HG03571 (cell line): Measurements from ENCODE around the gene FGGY.

Source experiments
- ATAC-seq: cut with Tn5 transposase; IDR thresholded peaks from one replicate; pipeline ENCODE4 v1.9.1; 2021; ENCODE audit not compliant: unreplicated experiment

Gene FGGY

DNA sequence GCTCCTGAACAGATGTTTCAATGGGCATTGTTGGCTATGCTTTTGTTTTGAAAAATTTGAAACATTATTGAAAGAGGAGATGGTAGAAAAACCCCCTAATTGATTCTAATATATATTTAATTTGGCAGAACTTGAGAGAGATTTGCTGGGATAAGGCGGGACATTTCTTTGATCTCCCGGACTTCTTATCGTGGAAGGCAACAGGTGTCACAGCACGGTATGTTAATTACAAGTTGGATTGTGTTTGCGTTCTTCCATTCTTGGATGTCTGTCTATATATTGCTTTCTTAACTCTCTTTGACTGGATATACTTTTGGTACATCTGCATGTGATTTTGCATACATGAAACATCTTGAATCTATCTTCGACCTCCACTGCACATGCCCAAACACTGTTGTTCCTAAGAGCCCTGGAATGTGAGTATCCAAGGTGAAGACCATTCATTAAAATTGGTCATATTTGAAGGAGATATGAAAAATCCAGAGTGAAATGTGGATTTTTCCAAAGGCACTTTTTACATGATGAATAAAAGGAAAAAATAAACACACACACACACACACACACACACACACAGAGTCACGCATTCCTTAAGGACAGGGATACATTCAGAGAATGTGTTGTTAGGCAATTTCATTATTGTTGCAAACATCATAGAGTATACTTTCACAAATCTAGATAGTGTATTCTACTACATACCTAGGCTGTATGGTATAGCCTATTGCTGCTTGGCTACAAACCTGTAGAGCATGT, 81.9 kb downstream of the FGGY start:
- no peak for ATAC-seq

DNA sequence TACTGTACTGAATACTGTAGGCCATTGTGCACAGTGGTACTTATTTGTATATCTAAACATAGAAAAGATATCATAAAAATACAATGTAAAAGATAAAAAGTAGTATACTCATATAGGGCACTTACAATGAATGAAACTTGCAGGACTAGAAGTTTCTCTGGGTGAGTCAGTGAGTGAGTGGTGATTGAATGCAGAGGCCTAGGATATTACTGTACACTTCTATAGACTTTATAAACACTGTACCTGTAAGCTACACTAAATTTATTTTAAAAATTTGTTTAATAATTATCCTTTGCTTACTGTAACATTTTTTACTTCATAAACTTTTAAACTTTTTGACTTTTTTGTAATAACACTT, 82.5 kb downstream of the FGGY start:
- ATAC-seq = no peak

GRCh38 chr1:59383963-59384362, 87.1 kb downstream of the FGGY start:
- ATAC-seq = no peak

DNA sequence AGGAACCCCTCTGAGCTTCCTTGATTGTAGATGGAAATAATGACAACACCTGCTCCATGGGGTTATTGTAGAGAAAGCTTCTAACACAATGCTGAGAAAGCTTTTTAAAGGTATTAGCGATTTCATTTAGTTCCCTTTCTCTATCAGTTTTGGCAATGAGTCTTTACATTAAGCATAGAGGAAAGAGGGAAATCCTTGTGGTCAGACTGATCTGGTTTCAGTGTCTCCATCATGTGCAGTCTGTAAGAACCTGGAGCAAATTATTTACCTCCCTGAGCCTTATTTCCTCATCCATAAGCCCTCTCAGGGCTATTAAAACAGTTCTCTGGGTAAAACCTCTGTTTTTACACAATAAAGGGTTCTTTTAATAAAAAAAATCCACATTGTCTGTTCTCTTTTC, 87.5 kb downstream of the FGGY start:
- no peak for ATAC-seq

- no peak for ATAC-seq
Measured at GRCh38 chr1:59388191-59388590, 91.3 kb downstream of the FGGY start.

GRCh38 chr1:59389847-59390246, 93.0 kb downstream of the FGGY start:
- no peak for ATAC-seq

- no peak for ATAC-seq
Measured at GRCh38 chr1:59390307-59390706, 93.4 kb downstream of the FGGY start.

DNA sequence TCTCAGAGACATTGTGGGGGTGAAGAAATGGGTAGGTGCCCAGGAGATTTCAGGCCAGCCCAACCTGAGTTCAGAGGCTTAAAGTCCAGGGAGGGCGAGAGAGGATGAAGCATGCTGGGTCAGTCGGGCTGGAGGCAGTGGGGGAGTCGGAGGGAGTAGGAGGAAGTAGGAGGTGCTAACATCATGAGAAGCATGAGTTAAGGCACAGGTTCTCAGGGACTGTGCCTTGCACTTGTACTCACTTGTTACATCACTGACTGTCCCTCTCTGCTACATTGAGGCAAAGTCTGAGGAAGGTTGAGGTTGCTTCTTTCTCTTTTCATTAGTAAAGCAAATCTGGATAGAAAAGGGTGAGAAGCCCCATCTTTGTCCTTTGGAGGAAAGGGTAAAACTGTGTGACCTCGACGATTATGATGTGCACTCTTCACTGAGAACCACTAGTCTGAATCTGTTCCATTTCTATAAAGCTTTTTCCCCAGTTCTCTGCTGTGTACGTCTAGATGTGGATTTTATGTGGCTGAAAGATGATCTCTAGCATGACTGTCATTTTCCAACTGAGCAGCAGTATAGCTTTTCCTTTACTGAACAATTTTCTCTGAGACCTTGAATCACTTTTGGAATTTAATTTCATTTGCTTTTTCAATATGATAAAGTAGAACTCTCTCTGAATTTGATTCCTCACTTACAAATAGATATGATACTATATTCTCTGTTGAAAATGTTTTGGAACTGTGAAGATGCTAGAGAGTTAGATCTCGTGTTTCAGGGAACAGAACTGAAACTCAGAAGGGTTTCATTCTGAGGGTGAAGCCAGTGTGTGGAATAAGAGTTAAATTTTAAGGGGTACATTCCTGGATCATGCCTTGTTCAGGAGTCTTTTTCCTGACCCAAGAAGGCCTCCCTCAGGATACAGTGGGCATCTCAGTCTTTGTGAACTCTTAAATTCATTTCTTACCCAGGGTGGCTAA, 94.6 kb downstream of the FGGY start:
- no peak for ATAC-seq

DNA sequence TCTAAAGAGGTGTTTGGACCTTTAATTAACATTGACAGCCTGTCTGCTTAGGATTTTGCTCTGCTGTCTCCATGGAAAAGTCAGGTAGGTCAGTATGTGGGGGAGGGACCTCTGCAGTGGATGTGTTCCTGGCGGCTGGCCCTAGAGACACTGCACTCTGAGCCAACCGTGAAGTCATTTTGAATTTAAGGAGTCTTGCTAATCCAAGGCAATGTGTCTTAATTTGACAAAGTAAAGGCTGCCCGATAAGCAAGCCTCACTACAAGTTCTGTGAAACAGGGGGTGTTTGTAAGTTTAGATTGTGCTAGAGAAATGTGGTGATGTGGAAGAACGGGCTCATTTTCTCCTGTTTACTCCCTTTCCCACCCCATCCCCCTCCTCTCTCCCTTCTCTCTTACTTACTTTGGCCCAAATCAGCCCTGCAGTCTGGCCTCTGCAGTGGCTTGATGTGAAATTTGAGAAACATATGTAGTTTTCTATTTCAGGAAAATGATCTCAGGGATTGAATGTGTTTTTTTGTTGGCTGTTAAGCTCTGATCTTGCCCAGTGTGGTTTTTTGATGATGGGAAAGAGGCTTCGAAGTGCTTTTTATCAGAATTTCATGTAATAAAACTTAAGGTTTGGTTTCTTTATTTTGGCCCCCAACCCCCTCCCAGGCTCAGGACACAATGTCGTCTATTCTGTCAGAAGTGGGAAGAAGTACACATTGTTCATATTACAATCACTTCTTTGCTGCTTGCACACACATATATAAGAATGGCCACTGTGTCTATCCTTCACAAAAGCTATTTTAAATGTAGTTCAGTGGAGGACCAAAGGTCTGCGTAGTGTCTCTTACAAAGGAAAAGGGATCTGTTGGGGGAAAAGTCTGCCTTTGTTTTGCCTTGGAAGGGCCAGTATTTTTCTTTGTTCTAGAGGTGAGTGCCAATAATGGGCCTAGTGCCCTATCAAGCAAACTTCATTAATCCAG, 96.6 kb downstream of the FGGY start:
- no peak for ATAC-seq

- ATAC-seq = no peak
Measured at GRCh38 chr1:59394706-59395425, 98.0 kb downstream of the FGGY start.

DNA sequence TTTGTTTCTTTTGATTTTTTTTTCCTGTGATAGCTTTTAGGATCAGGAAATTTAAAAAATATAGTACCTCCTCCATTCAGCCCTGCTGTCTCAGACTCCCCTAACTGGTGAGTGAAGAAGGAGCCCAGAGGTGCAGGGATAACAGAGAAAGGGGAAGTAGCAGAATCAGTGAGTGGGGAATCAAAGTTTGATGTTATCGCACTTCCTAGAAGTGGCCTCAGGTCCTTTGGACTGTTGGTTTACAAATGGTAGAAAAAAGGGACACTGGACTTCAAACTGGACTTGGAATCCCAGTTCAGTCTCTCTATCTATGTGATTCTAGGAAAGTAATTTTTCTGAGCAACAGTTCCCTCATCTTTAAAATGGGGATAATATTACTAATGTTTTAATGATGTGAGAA, 99.5 kb downstream of the FGGY start:
- no peak for ATAC-seq

- ATAC-seq = no peak
Measured at GRCh38 chr1:59397139-59397858, 100.4 kb downstream of the FGGY start.

DNA sequence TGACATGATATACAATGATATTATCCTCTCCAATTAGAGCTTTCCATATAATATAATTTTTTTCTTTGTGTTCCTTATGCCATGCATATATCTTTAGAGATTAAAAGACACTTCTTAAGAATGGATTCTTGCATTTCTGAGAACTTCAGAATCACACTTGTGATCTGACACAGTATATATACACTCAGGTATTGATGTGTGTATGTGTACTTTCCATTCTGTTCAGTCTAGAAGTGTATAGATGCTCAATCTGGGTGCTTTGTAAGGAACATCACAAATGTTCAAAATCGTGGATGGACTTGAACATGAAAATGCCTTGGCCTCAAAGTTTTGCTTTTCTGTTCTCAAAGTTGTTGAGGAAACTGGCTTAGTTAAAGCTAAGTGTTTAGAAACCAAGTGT, 102.7 kb downstream of the FGGY start:
- no peak for ATAC-seq

- no peak for ATAC-seq
Measured at GRCh38 chr1:59401581-59401980, 104.7 kb downstream of the FGGY start.

DNA sequence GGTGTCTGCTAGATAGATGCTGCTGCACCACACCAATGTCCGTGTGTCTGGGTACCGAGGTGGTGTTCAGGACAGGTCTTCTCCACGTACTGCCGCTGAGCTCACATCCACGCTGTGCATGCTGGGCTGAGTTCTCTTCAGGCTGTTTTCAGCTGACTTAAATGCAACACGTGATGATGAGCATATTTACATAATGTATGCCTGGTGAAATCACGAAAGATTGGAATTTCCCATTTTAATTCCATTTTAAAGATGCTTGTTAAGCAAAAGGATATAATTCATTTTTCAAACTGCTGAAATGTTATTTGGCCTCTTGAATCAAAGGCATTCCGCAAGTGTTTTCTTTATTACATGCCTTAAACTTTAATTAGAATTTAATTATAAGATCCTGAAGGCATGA, 107.9 kb downstream of the FGGY start:
- ATAC-seq = no peak

GRCh38 chr1:59406437-59407164, 109.7 kb downstream of the FGGY start:
- no peak for ATAC-seq

GRCh38 chr1:59408608-59409240, 111.8 kb downstream of the FGGY start:
- no peak for ATAC-seq

DNA sequence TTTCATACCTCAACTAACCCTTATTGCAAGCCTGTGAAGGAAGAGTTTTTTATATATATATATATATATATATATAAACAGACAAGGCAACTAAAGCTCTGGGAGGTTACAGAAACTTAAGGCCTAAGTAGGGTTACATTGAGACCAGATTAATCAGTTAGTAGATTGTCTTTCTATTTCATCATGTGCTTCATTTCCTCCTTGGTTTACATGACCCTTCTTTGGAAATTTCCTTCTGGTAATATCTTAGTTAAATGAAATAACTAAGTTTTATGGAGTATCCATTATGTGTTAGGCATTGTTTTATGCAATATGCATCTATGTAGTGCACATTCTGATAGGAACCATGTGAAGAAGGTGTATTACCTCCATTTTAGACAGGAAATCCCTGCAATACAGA, 112.7 kb downstream of the FGGY start:
- ATAC-seq = no peak

DNA sequence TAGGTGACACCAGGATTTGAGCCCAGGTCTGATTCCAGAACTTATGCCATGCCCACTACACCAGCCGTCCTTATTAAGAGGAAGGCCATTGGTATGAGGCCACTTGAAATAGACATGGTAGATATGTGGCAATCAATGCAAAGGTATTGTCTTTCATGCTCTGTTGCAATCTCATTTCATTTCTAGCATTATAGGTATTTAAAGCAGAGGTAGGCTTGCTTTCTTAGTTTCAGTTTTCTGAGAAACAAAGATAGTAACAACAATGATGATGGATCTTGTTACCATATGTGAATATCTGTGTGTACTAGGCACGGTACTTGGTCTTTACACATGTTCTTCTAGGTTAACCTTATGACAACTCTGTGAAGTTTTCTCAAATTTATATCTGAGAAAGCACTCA, 113.1 kb downstream of the FGGY start:
- no peak for ATAC-seq
